Gastrocnemius medialis (tissue), 4 donors: ENCODE data around the gene TLE4.

Experiments used
- POLR2A ChIP-seq, 2 donors: fragments of 450-650 bp; IDR thresholded peaks; one replicate each; pipeline ENCODE4 v1.6.1; 2017; ENCODE audit warnings: antibody characterized with exemption in 2 of 2, mild to moderate bottlenecking in 2 of 2, moderate library complexity in 2 of 2
- TF ChIP-seq, protein P1 (sequence below), 5 experiments: fragments of 450-650 bp in 3 of 5; fragments of 200-600 bp in 2 of 5; sonication (generic) in 2 of 5; IDR thresholded peaks in 4 of 5; conservative IDR thresholded peaks in 1 of 5; 1 replicate in 4 of 5; 2 replicates in 1 of 5; pipeline ENCODE4 v1.5.1; 2016 to 2019; ENCODE audit warnings: antibody characterized with exemption in 5 of 5, mild to moderate bottlenecking in 3 of 5, moderate library complexity in 3 of 5

DNA sequence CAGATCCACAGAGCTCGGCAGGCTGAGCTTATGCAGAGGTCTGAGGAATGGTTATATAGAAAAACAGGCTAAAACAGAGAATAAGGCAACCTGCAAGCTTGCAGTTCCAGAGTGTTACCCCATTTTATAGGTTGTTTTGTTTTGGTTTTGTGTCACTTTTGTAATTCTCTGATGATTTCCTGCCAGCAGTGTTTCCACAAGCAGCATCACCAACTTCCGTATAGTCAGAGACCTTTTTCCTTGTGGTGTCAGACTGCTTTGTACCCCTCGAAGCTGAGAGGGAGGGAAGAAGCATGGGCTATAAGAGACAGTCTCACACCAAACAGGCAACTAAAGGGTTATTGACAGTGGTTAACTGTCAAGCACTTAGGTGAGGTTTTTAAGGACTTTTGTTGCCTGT, 61.8 kb downstream of the TLE4 start:
- TF ChIP-seq POLR2A (IDR thresholded peaks at IDR 0.05), result no peak
- TF ChIP-seq, protein P1, sequence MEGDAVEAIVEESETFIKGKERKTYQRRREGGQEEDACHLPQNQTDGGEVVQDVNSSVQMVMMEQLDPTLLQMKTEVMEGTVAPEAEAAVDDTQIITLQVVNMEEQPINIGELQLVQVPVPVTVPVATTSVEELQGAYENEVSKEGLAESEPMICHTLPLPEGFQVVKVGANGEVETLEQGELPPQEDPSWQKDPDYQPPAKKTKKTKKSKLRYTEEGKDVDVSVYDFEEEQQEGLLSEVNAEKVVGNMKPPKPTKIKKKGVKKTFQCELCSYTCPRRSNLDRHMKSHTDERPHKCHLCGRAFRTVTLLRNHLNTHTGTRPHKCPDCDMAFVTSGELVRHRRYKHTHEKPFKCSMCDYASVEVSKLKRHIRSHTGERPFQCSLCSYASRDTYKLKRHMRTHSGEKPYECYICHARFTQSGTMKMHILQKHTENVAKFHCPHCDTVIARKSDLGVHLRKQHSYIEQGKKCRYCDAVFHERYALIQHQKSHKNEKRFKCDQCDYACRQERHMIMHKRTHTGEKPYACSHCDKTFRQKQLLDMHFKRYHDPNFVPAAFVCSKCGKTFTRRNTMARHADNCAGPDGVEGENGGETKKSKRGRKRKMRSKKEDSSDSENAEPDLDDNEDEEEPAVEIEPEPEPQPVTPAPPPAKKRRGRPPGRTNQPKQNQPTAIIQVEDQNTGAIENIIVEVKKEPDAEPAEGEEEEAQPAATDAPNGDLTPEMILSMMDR (IDR thresholded peaks at IDR 0.05 in 4 of 5, conservative IDR thresholded peaks at IDR 0.05 in 1 of 5), result no peak
